HEK293 (cell line): ENCODE measurements around the gene APOO.

Source experiments
- CTCF ChIA-PET: fragments of 350-600 bp; formaldehyde crosslinking; extraction: SDS; loops from one replicate; lab custom pipeline; 2021; ENCODE audit warnings: antibody characterized with exemption; lab: Yijun Ruan, JAX
- POLR2A ChIA-PET: fragments of 300-600 bp; formaldehyde crosslinking; extraction: SDS; loops from one replicate; lab custom pipeline; 2020; ENCODE audit warnings: antibody characterized with exemption, inconsistent platforms; lab: Yijun Ruan, JAX
- H3K27ac ChIP-seq: fragments of 200-500 bp; sonication (Bioruptor generic); 2 replicates; pipeline ENCODE4 v1.5.1; 2014; ENCODE audit warnings: low read depth, low read length, control low read depth, inconsistent platforms; ENCODE audit errors: extremely low read depth
- H3K36me3 ChIP-seq, 2 experiments: fragments of 200-500 bp in 1 of 2; sonication (Bioruptor generic) in 1 of 2; 1 replicate in 1 of 2; 2 replicates in 1 of 2; pipeline ENCODE4 v1.5.1; 2014 to 2017; ENCODE audit warnings: inconsistent platforms in 2 of 2, low read length in 2 of 2; ENCODE audit not compliant: control insufficient read depth in 2 of 2, insufficient read depth in 1 of 2
- H3K4me1 ChIP-seq: fragments of 200-500 bp; sonication (Bioruptor generic); 2 replicates; pipeline ENCODE4 v1.5.1; 2014; ENCODE audit warnings: mild to moderate bottlenecking, low read length, inconsistent platforms; ENCODE audit not compliant: control insufficient read depth, insufficient read depth
- H3K4me3 ChIP-seq: 2 replicates; pipeline ENCODE4 v1.5.1; 2011; ENCODE audit warnings: low read depth, mild to moderate bottlenecking, control low read depth, low read length, moderate library complexity
- H3K9me3 ChIP-seq: fragments of 200-500 bp; sonication (Bioruptor generic); 2 replicates; pipeline ENCODE4 v1.5.1; 2014; ENCODE audit warnings: low read depth, low read length, inconsistent platforms; ENCODE audit not compliant: control insufficient read depth, insufficient read depth
- BCL11A ChIP-seq: fragments of 450-650 bp; formaldehyde crosslinking; IDR thresholded peaks from 2 replicates; pipeline ENCODE4 v1.5.1; 2016; ENCODE audit warnings: low read depth, missing biosample characterization, missing genetic modification characterization
- KLF7 ChIP-seq: fragments of 450-650 bp; formaldehyde crosslinking; IDR thresholded peaks from 2 replicates; pipeline ENCODE4 v1.5.1; 2016; ENCODE audit warnings: missing biosample characterization, missing genetic modification characterization, borderline replicate concordance
- KLF9 ChIP-seq: fragments of 450-650 bp; formaldehyde crosslinking; IDR thresholded peaks from 2 replicates; pipeline ENCODE4 v1.5.1; 2016; ENCODE audit warnings: missing biosample characterization, missing genetic modification characterization, low read depth
- ZBTB20 ChIP-seq: fragments of 450-650 bp; formaldehyde crosslinking; IDR thresholded peaks from 2 replicates; pipeline ENCODE4 v1.5.1; 2016; ENCODE audit warnings: missing biosample characterization, missing genetic modification characterization
- ZNF133 ChIP-seq: fragments of 450-650 bp; formaldehyde crosslinking; IDR thresholded peaks from 2 replicates; pipeline ENCODE4 v1.5.1; 2016; ENCODE audit warnings: missing biosample characterization, missing genetic modification characterization
- ZNF174 ChIP-seq: fragments of 450-650 bp; formaldehyde crosslinking; IDR thresholded peaks from 2 replicates; pipeline ENCODE4 v1.5.0; 2017; ENCODE audit warnings: missing biosample characterization, mild to moderate bottlenecking, missing genetic modification characterization
- ZNF23 ChIP-seq: fragments of 450-650 bp; formaldehyde crosslinking; IDR thresholded peaks from 2 replicates; pipeline ENCODE4 v1.5.1; 2016; ENCODE audit warnings: missing biosample characterization, missing genetic modification characterization, borderline replicate concordance
- ZNF280C ChIP-seq: fragments of 450-650 bp; formaldehyde crosslinking; IDR thresholded peaks from 2 replicates; pipeline ENCODE4 v1.5.1; 2016; ENCODE audit warnings: missing biosample characterization, missing genetic modification characterization
- ZNF558 ChIP-seq: fragments of 450-650 bp; formaldehyde crosslinking; IDR thresholded peaks from 2 replicates; pipeline ENCODE4 v1.5.1; 2016; ENCODE audit warnings: missing biosample characterization, missing genetic modification characterization
- ZNF610 ChIP-seq: fragments of 450-650 bp; formaldehyde crosslinking; IDR thresholded peaks from 2 replicates; pipeline ENCODE4 v1.5.1; 2016; ENCODE audit warnings: missing biosample characterization, missing genetic modification characterization, borderline replicate concordance
- ZNF645 ChIP-seq: fragments of 450-650 bp; formaldehyde crosslinking; IDR thresholded peaks from 2 replicates; pipeline ENCODE4; 2016; ENCODE audit warnings: missing biosample characterization, missing genetic modification characterization
- ZNF785 ChIP-seq: fragments of 450-650 bp; formaldehyde crosslinking; IDR thresholded peaks from 2 replicates; pipeline ENCODE4 v1.5.1; 2016; ENCODE audit warnings: missing biosample characterization, missing genetic modification characterization
- ZNF830 ChIP-seq: fragments of 450-650 bp; IDR thresholded peaks from 2 replicates; pipeline ENCODE4 v1.5.0; 2018; ENCODE audit warnings: missing biosample characterization, missing genetic modification characterization, low read depth, mild to moderate bottlenecking, moderate library complexity
- ZSCAN30 ChIP-seq: fragments of 450-650 bp; IDR thresholded peaks from 2 replicates; pipeline ENCODE4 v1.5.1; 2018; ENCODE audit warnings: missing biosample characterization, mild to moderate bottlenecking, missing genetic modification characterization, moderate library complexity
- TF ChIP-seq, protein P1 (sequence below): fragments of 450-650 bp; formaldehyde crosslinking; conservative IDR thresholded peaks from 2 replicates; pipeline ENCODE4 v1.5.1; 2016; ENCODE audit warnings: low read depth, missing biosample characterization, missing genetic modification characterization
- TF ChIP-seq, protein P2 (sequence below): fragments of 450-650 bp; formaldehyde crosslinking; IDR thresholded peaks from 2 replicates; pipeline ENCODE4 v1.5.1; 2016; ENCODE audit warnings: missing biosample characterization, missing genetic modification characterization

The APOO gene

GRCh38 chrX:23930894-23931604, 23.3 kb upstream of the APOO start (continued):
- TF ChIP-seq BCL11A (tag by site-specific recombination) (no peak), ZNF785 (tag by site-specific recombination) (no peak)

GRCh38 chrX:23926015-23926414, 18.3 kb upstream of the APOO start:
- TF ChIP-seq KLF7 (tag by site-specific recombination) (no peak), ZNF830 (tag by site-specific recombination) (no peak), ZNF174 (tag by site-specific recombination) (no peak), ZNF23 (tag by site-specific recombination) (no peak), KLF9 (tag by site-specific recombination) (no peak), ZSCAN30 (tag by site-specific recombination) (no peak), ZBTB20 (no peak), ZNF645 (tag by site-specific recombination) (no peak), ZNF133 (tag by site-specific recombination) (no peak), ZNF280C (tag by site-specific recombination) (no peak), ZNF558 (tag by site-specific recombination) (no peak), ZNF610 (tag by site-specific recombination) (no peak)
- TF ChIP-seq, protein P1, sequence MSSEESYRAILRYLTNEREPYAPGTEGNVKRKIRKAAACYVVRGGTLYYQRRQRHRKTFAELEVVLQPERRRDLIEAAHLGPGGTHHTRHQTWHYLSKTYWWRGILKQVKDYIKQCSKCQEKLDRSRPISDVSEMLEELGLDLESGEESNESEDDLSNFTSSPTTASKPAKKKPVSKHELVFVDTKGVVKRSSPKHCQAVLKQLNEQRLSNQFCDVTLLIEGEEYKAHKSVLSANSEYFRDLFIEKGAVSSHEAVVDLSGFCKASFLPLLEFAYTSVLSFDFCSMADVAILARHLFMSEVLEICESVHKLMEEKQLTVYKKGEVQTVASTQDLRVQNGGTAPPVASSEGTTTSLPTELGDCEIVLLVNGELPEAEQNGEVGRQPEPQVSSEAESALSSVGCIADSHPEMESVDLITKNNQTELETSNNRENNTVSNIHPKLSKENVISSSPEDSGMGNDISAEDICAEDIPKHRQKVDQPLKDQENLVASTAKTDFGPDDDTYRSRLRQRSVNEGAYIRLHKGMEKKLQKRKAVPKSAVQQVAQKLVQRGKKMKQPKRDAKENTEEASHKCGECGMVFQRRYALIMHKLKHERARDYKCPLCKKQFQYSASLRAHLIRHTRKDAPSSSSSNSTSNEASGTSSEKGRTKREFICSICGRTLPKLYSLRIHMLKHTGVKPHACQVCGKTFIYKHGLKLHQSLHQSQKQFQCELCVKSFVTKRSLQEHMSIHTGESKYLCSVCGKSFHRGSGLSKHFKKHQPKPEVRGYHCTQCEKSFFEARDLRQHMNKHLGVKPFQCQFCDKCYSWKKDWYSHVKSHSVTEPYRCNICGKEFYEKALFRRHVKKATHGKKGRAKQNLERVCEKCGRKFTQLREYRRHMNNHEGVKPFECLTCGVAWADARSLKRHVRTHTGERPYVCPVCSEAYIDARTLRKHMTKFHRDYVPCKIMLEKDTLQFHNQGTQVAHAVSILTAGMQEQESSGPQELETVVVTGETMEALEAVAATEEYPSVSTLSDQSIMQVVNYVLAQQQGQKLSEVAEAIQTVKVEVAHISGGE (tag by site-specific recombination): no peak
- TF ChIP-seq, protein P2, sequence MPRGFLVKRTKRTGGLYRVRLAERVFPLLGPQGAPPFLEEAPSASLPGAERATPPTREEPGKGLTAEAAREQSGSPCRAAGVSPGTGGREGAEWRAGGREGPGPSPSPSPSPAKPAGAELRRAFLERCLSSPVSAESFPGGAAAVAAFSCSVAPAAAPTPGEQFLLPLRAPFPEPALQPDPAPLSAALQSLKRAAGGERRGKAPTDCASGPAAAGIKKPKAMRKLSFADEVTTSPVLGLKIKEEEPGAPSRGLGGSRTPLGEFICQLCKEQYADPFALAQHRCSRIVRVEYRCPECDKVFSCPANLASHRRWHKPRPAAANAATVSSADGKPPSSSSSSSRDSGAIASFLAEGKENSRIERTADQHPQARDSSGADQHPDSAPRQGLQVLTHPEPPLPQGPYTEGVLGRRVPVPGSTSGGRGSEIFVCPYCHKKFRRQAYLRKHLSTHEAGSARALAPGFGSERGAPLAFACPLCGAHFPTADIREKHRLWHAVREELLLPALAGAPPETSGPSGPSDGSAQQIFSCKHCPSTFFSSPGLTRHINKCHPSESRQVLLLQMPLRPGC (tag by site-specific recombination): no peak
- TF ChIP-seq, all 188 proteins: peak for 0
- H3K9me3 ChIP-seq: no peaks in the 10 kb centered on the region
- no peak overlapping the region for H3K27ac ChIP-seq
- H3K36me3 ChIP-seq: no peaks in the 10 kb centered on the region
- no peaks in the 10 kb centered on the region; the same call in 1 of the 2 replicates for H3K4me1 ChIP-seq
- ChIA-PET CTCF (no interaction called here), POLR2A (no interaction called here)
- no peak overlapping the region for H3K4me3 ChIP-seq
